Measurements from ENCODE around the gene CPO. TPM values are rescaled to one million over a fixed set of nuclear protein-coding genes. Genes with fewer than 3 reads are reported as not detected.

CPO gene, protein sequence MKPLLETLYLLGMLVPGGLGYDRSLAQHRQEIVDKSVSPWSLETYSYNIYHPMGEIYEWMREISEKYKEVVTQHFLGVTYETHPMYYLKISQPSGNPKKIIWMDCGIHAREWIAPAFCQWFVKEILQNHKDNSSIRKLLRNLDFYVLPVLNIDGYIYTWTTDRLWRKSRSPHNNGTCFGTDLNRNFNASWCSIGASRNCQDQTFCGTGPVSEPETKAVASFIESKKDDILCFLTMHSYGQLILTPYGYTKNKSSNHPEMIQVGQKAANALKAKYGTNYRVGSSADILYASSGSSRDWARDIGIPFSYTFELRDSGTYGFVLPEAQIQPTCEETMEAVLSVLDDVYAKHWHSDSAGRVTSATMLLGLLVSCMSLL
- not detected in 2 replicates for total RNA-seq

DNA sequence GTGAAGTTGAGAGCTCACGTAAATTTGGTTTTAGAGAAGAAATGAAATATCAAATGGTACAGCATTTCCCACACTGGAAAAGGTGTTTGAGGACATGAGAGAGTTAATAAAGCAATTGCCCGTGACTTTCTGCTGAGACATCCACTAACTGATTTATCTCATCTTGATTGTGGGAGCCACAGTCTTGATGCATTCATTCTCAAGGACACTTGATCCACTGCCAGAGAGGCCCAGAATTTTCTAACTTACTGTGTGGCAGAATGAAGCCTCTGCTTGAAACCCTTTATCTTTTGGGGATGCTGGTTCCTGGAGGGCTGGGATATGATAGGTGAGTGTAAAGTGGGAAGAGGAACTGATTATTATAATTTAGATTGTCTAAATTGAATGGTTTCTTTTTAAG is at the start of gene CPO:
Gene CPO, plus strand, starts transcription at position 179 of the 400 bp plus-strand sequence. Its CDS starts 82 bp downstream, at position 261.

Other genes starting within 250 kb of the CPO start
- gene DYTN, start 221.1 kb upstream of the CPO start, total RNA-seq = not detected in 2 replicates
- 0.43 and 1.3 TPM in 2 replicates for gene MDH1B, start 174.2 kb upstream of the CPO start, total RNA-seq
- 26.0 and 47.8 TPM in 2 replicates for gene FASTKD2, start 173.9 kb upstream of the CPO start, total RNA-seq
- gene KLF7, start 226.4 kb downstream of the CPO start, total RNA-seq = 16.0 and 27.6 TPM in 2 replicates

All from placental pericyte (primary cell).